Endothelial cell of umbilical vein (primary cell): ENCODE results near the gene STXBP5. TPM values are rescaled to one million over a fixed set of nuclear protein-coding genes. Genes with fewer than 3 reads are reported as not detected.

Source experiments
- BruUV-seq: library from RNA; stranded (reverse); fragments of 400-500 nt; replicated peaks from 2 replicates; lab custom pipeline; 2021; lab: Mats Ljungman, UMichigan
- CTCF ChIA-PET: fragments of 300-600, 350-600 bp; sonication (Branson Sonifier 250); formaldehyde crosslinking; loops from one replicate; lab custom pipeline; 2021; ENCODE audit warnings: antibody characterized with exemption, inconsistent platforms; lab: Charles Lee
- POLR2A ChIA-PET: fragments of 300-600, 350-600 bp; sonication (Branson Sonifier 250); formaldehyde crosslinking; loops from one replicate; lab custom pipeline; 2021; ENCODE audit warnings: antibody characterized with exemption, inconsistent platforms; lab: Charles Lee
- DNase-seq: peaks from one replicate; pipeline ENCODE4 v3.0.0-alpha.2; 2011; ENCODE audit warnings: low read depth, low spot score
- FAIRE-seq: peaks from 2 replicates; lab custom pipeline; 2011; peaks lifted over from hg19 to GRCh38; lab: Jason Lieb, UNC
- H2AFZ ChIP-seq: 2 replicates; pipeline ENCODE4 v1.6.0; 2012; ENCODE audit warnings: low read depth, low read length, control low read depth, inconsistent platforms
- H3K27ac ChIP-seq: 2 replicates; pipeline ENCODE4 v1.5.1; 2011; ENCODE audit warnings: low read depth, mild to moderate bottlenecking, control low read depth, low read length, moderate library complexity; ENCODE audit not compliant: insufficient read depth
- H3K27me3 ChIP-seq, 2 experiments: 2 replicates each; pipeline versions ENCODE4 v1.6.0 to v1.6.1; 2011; ENCODE audit warnings: low read length in 2 of 2, mixed read lengths in 1 of 2; ENCODE audit not compliant: control insufficient read depth in 2 of 2, insufficient read depth in 2 of 2
- H3K36me3 ChIP-seq, 2 experiments: 2 replicates in 1 of 2; 3 replicates in 1 of 2; pipeline ENCODE4 v1.5.1; 2011; ENCODE audit warnings: low read length in 2 of 2, mild to moderate bottlenecking in 1 of 2, moderate library complexity in 1 of 2; ENCODE audit not compliant: control insufficient read depth in 2 of 2, insufficient read depth in 2 of 2; ENCODE audit errors: extremely low read depth in 1 of 2
- H3K4me1 ChIP-seq: 3 replicates; pipeline ENCODE4 v1.5.1; 2011; ENCODE audit warnings: mild to moderate bottlenecking, low read length; ENCODE audit not compliant: control insufficient read depth, insufficient read depth; ENCODE audit errors: extremely low read depth
- H3K4me2 ChIP-seq: 2 replicates; pipeline ENCODE4 v1.6.1; 2011; ENCODE audit warnings: low read length, control low read depth, mixed read lengths; ENCODE audit not compliant: insufficient read depth
- H3K4me3 ChIP-seq, 3 experiments: fragments of 200-600 bp in 1 of 3; sonication (generic), shearing (Covaris generic) in 1 of 3; replicated peaks in 1 of 3; 2 replicates each; pipeline ENCODE4 v1.5.1; 2011 to 2016; ENCODE audit warnings: control low read depth in 3 of 3, low read length in 3 of 3, mild to moderate bottlenecking in 2 of 3, inconsistent platforms in 1 of 3, low read depth in 1 of 3, moderate library complexity in 1 of 3; ENCODE audit not compliant: insufficient read depth in 1 of 3
- H3K79me2 ChIP-seq: 2 replicates; pipeline ENCODE4 v1.6.0; 2012; ENCODE audit warnings: low read length, inconsistent platforms; ENCODE audit not compliant: control insufficient read depth, insufficient read depth
- H3K9ac ChIP-seq: replicated peaks from 2 replicates; pipeline ENCODE3; 2011; ENCODE audit warnings: low read length, control low read depth; ENCODE audit not compliant: insufficient read depth; ENCODE audit errors: extremely low read depth
- H3K9me1 ChIP-seq: replicated peaks from 3 replicates; pipeline ENCODE4 v1.6.0; 2011; ENCODE audit warnings: mild to moderate bottlenecking, low read length; ENCODE audit not compliant: control insufficient read depth, insufficient read depth; ENCODE audit errors: extremely low read depth
- H3K9me3 ChIP-seq: replicated peaks from 2 replicates; pipeline ENCODE4 v1.5.1; 2012; ENCODE audit warnings: low read length, inconsistent platforms; ENCODE audit not compliant: control insufficient read depth, insufficient read depth
- H4K20me1 ChIP-seq: replicated peaks from 2 replicates; pipeline ENCODE3; 2011; ENCODE audit warnings: mild to moderate bottlenecking, low read length; ENCODE audit not compliant: control insufficient read depth, insufficient read depth; ENCODE audit errors: extremely low read depth
- EZH2 ChIP-seq: IDR thresholded peaks from 2 replicates; pipeline ENCODE4 v1.6.1; 2012; ENCODE audit warnings: borderline replicate concordance, low read depth, mild to moderate bottlenecking, moderate library complexity, low read length, inconsistent platforms; ENCODE audit not compliant: severe bottlenecking
- FOS ChIP-seq: IDR thresholded peaks from 2 replicates; pipeline ENCODE4 v1.6.1; 2011; ENCODE audit warnings: mild to moderate bottlenecking, low read length, moderate library complexity, borderline replicate concordance; ENCODE audit not compliant: insufficient read depth
- GATA2 ChIP-seq: IDR thresholded peaks from 2 replicates; pipeline ENCODE4 v1.7.0; 2011; ENCODE audit warnings: low read depth, mild to moderate bottlenecking, moderate library complexity, mixed read lengths, low read length; ENCODE audit not compliant: insufficient read length, insufficient read depth
- JUN ChIP-seq: IDR thresholded peaks from 2 replicates; pipeline ENCODE4 v1.6.1; 2011; ENCODE audit warnings: borderline replicate concordance, low read depth; ENCODE audit not compliant: insufficient read length, insufficient read depth
- MYC ChIP-seq: IDR thresholded peaks from one replicate; pipeline ENCODE4 v1.6.1; 2011; ENCODE audit warnings: mild to moderate bottlenecking, low read depth, low read length
- POLR2A ChIP-seq: IDR thresholded peaks from 2 replicates; pipeline ENCODE4 v1.6.1; 2012; ENCODE audit warnings: low read depth, mild to moderate bottlenecking, control low read depth, low read length
- POLR2AphosphoS5 ChIP-seq: IDR thresholded peaks from 2 replicates; pipeline ENCODE4 v1.6.1; 2012; ENCODE audit warnings: low read depth, mild to moderate bottlenecking, control low read depth, low read length, moderate library complexity; ENCODE audit not compliant: insufficient read depth
- dilution Hi-C: fragments of 300-500 bp; cut with MboI; formaldehyde crosslinking; loops from one replicate; pipeline ENCODE4 v1.15.0; 2019; ENCODE audit warnings: low sequenced_read_pairs; ENCODE audit not compliant: extremely low pct_ligation_motif_present
- intact Hi-C: fragments of 100-400 bp; cut with micrococcal nuclease; formaldehyde crosslinking; loops from one replicate; pipeline ENCODE4 v1.10.0; 2022
- polyA plus RNA-seq, 4 experiments: library from polyadenylated mRNA; depleted of rRNA in 3 of 4; stranded (reverse) in 3 of 4; unstranded in 1 of 4; fragments of >200 nt; gene quantifications; 2 replicates each; pipeline versions ENCODE4 v1.2.1 to v1.2.3, GENCODE V29; 2011 to 2012; ENCODE audit warnings: missing spikeins in 1 of 4
- total RNA-seq: library from RNA; stranded (reverse); gene quantifications from 2 replicates; pipeline ENCODE4 v1.2.3, GENCODE V29; 2021
- TF ChIP-seq, protein P1 (sequence below): IDR thresholded peaks from 2 replicates; pipeline ENCODE4 v1.6.1; 2011; ENCODE audit not compliant: insufficient read depth, insufficient read length
- TF ChIP-seq, protein P2 (sequence below), 2 donors: IDR thresholded peaks; 1 replicate in 1 of 2; 2 replicates in 1 of 2; pipeline ENCODE4 v1.5.1; 2011; ENCODE audit warnings: low read length in 2 of 2, mild to moderate bottlenecking in 2 of 2, moderate library complexity in 2 of 2, control low read depth in 1 of 2, inconsistent platforms in 1 of 2, low read depth in 1 of 2; ENCODE audit not compliant: insufficient read depth in 1 of 2; ENCODE audit errors: extremely low read depth in 1 of 2

The STXBP5 gene
- total and polyA plus RNA-seq, 2 donors (not counting 3 experiments of a cell fraction or from before 2014, with no cell fraction given): 7.1 to 21.8 TPM

DNA sequence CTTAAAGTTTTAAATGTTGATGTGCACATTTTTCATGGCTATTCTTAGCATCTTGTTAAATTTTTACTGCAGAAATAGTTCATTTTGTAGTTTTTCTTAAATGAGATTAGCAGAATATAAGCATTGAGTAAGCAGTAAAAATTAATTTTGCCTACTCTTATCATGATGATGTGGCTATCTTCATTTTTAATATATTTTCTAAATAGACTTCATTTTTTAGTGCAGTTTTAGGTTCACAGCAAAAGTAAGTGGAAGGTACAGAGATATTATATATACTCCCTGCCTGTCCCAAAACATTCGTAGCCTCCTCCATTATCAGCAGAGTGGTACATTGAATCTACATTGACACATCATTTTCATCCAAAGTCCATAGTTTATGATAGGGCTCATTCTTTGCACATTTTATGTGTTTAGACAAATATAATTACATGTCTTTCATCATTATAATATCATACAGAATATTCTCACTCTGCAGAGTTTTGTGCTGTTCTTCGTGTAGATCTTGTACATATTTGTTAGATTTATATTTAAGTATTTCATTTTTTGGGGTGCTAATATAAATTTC, 13.7 kb downstream of the STXBP5 start:
- Histone ChIP-seq H3K9me1 (no peaks in the 10 kb centered on the region), H4K20me1 (no peaks in the 10 kb centered on the region), H3K9me3 (no peaks in the 10 kb centered on the region), H3K4me1 (no peaks in the 10 kb centered on the region), H3K36me3 (no peaks in the 10 kb centered on the region), H3K4me3 (no peak overlapping the region), H3K4me2 (no peak overlapping the region), H3K27ac (no peak overlapping the region), H3K79me2 (peaks cover 21% of the 10 kb centered on the region), H3K27me3 (no peaks in the 10 kb centered on the region), H2AFZ (no peak overlapping the region), H3K9ac (no peak overlapping the region)
- ChIA-PET CTCF (no interaction called here), POLR2A (no interaction called here)
- intact Hi-C loops: no loop called here
- DNase-seq (no peak), FAIRE-seq (no peak)
- no TSS peak for BruUV-seq
- TF ChIP-seq POLR2A: no peak
- dilution Hi-C loops: no loop called here

DNA sequence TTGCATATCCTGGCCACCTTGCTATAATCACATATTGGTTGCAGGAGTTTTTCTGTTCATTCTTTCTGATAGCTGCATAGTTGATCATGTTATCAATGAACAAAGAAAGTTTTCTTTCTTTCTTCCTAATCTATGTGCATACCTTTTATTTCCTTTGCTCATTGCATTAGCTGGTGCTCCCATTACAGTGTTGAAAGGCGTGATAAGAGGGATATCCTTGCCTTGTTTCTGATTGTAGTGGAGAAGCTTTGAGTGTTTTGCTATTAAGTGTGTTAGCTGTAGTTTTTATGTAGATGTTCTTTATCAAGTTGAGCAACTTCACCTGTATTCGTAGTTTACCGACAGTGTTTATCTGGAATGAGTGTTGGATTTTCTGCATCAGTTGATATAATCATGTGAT, 14.6 kb downstream of the STXBP5 start:
- Histone ChIP-seq H4K20me1 (no peaks in the 10 kb centered on the region), H3K9ac (no peak overlapping the region), H3K4me1 (no peaks in the 10 kb centered on the region), H3K79me2 (peaks cover 24% of the 10 kb centered on the region), H3K9me1 (no peaks in the 10 kb centered on the region), H2AFZ (no peak overlapping the region), H3K4me3 (no peak overlapping the region), H3K36me3 (no peaks in the 10 kb centered on the region), H3K27ac (no peak overlapping the region), H3K9me3 (no peaks in the 10 kb centered on the region), H3K4me2 (no peak overlapping the region), H3K27me3 (no peaks in the 10 kb centered on the region)
- POLR2A ChIA-PET: no interaction called here
- CTCF ChIA-PET: interaction anchor here (1.4 kb wide), 1 partner anchor 361 kb away, joined by 3 read pairs; no protein-coding TSS in a partner anchor
- dilution Hi-C loops (no loop called here), intact Hi-C loops (no loop called here)
- DNase-seq (no peak), FAIRE-seq (no peak)
- no TSS peak for BruUV-seq
- TF ChIP-seq, protein P1, sequence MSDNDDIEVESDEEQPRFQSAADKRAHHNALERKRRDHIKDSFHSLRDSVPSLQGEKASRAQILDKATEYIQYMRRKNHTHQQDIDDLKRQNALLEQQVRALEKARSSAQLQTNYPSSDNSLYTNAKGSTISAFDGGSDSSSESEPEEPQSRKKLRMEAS: no peak
- TF ChIP-seq MYC: no peak
- TF ChIP-seq GATA2: no peak
- TF ChIP-seq FOS: no peak
- TF ChIP-seq, protein P2, sequence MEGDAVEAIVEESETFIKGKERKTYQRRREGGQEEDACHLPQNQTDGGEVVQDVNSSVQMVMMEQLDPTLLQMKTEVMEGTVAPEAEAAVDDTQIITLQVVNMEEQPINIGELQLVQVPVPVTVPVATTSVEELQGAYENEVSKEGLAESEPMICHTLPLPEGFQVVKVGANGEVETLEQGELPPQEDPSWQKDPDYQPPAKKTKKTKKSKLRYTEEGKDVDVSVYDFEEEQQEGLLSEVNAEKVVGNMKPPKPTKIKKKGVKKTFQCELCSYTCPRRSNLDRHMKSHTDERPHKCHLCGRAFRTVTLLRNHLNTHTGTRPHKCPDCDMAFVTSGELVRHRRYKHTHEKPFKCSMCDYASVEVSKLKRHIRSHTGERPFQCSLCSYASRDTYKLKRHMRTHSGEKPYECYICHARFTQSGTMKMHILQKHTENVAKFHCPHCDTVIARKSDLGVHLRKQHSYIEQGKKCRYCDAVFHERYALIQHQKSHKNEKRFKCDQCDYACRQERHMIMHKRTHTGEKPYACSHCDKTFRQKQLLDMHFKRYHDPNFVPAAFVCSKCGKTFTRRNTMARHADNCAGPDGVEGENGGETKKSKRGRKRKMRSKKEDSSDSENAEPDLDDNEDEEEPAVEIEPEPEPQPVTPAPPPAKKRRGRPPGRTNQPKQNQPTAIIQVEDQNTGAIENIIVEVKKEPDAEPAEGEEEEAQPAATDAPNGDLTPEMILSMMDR (IDR thresholded peaks at IDR 0.05; ENCODE audit: extremely low read depth in 1 of 2, insufficient read depth in 1 of 2, low read depth in 1 of 2, low read length in 2 of 2): no peak
- TF ChIP-seq JUN: no peak
- TF ChIP-seq POLR2AphosphoS5: no peak
- no peak for TF ChIP-seq EZH2
- TF ChIP-seq POLR2A: no peak
